HCT116 (cell line): Measurements from ENCODE around the gene UNKL. TPM values are rescaled to one million over a fixed set of nuclear protein-coding genes. Genes with fewer than 3 reads are reported as not detected.

Experiments used
- ATAC-seq: fragments of 200-7000 bp; cut with Tn5 transposase; 2 replicates; pipeline ENCODE4 v1.9.1; 2020; ENCODE audit warnings: mild to moderate bottlenecking, moderate library complexity
- BruUV-seq: library from RNA; stranded (reverse); fragments of 400-500 nt; replicated peaks from 2 replicates; lab custom pipeline; 2021; lab: Mats Ljungman, UMichigan
- CTCF ChIA-PET: fragments of 300-600 bp; sonication (Branson Sonifier 250); formaldehyde crosslinking; loops from one replicate; lab custom pipeline; 2021; ENCODE audit warnings: antibody characterized with exemption; lab: Charles Lee
- POLR2A ChIA-PET: fragments of 300-600, 350-600 bp; sonication (Branson Sonifier 250); formaldehyde crosslinking; loops from one replicate; lab custom pipeline; 2021; ENCODE audit warnings: antibody characterized with exemption; lab: Charles Lee
- RAD21 ChIA-PET, 2 experiments: fragments of 300-600 bp; sonication (Branson Sonifier 250); formaldehyde crosslinking; loops; one replicate each; lab custom pipeline; 2023; ENCODE audit warnings: low total read pairs in 2 of 2; ENCODE audit not compliant: uncharacterized antibody in 2 of 2, unreplicated experiment in 2 of 2, low non-redundant PET in 1 of 2; lab: Charles Lee
- DNase-seq: peaks from one replicate; pipeline ENCODE4 v3.0.0-alpha.2; 2010; ENCODE audit warnings: low read depth, low spot score
- H2AFZ ChIP-seq: fragments of 200-600 bp; shearing (Covaris generic), sonication (generic); 2 replicates; pipeline ENCODE4 v1.6.1; 2017; ENCODE audit warnings: low read depth, mixed run types, mixed read lengths, antibody characterized with exemption, low read length; ENCODE audit not compliant: poor library complexity, severe bottlenecking
- H3K27ac ChIP-seq: 2 replicates; pipeline ENCODE4 v1.5.1; 2012; ENCODE audit warnings: low read depth, low read length
- H3K27me3 ChIP-seq: fragments of 200-600 bp; sonication (generic); 2 replicates; pipeline ENCODE4 v1.6.1; 2016; ENCODE audit warnings: mixed run types, low read length, mixed read lengths; ENCODE audit not compliant: insufficient read depth
- H3K36me3 ChIP-seq, 2 experiments: fragments of 200-500 bp in 1 of 2; fragments of 200-600 bp in 1 of 2; sonication (Bioruptor generic) in 1 of 2; sonication (generic) in 1 of 2; 2 replicates each; pipeline versions ENCODE4 v1.5.1 to v1.6.1; 2014 to 2016; ENCODE audit warnings: low read length in 2 of 2, inconsistent platforms in 1 of 2, mixed read lengths in 1 of 2, mixed run types in 1 of 2; ENCODE audit not compliant: insufficient read depth in 2 of 2, control insufficient read depth in 1 of 2
- H3K4me1 ChIP-seq, 2 experiments: fragments of 200-600 bp in 1 of 2; sonication (generic) in 1 of 2; 2 replicates each; pipeline versions ENCODE4 v1.5.1 to v1.6.1; 2012 to 2017; ENCODE audit warnings: low read length in 2 of 2, inconsistent platforms in 1 of 2, mild to moderate bottlenecking in 1 of 2, mixed read lengths in 1 of 2, mixed run types in 1 of 2, moderate library complexity in 1 of 2; ENCODE audit not compliant: insufficient read depth in 2 of 2, control insufficient read depth in 1 of 2
- H3K4me2 ChIP-seq: fragments of 200-600 bp; sonication (generic); 2 replicates; pipeline ENCODE4 v1.6.1; 2017; ENCODE audit warnings: mixed run types, low read length, mixed read lengths
- H3K4me3 ChIP-seq, 2 experiments: fragments of 200-600 bp in 1 of 2; sonication (generic) in 1 of 2; replicated peaks in 1 of 2; 2 replicates each; pipeline ENCODE4 v1.5.1; 2011 to 2016; ENCODE audit warnings: low read length in 2 of 2, control low read depth in 1 of 2, low read depth in 1 of 2, mild to moderate bottlenecking in 1 of 2, mixed read lengths in 1 of 2, mixed run types in 1 of 2
- H3K79me2 ChIP-seq: fragments of 200-600 bp; sonication (generic); 2 replicates; pipeline ENCODE4 v1.6.1; 2017; ENCODE audit warnings: mild to moderate bottlenecking, mixed run types, low read length, moderate library complexity, mixed read lengths; ENCODE audit not compliant: insufficient read depth
- H3K9ac ChIP-seq: fragments of 200-600 bp; sonication (generic); 2 replicates; pipeline ENCODE4 v1.6.1; 2016; ENCODE audit warnings: low read length, mixed read lengths
- H3K9me2 ChIP-seq: fragments of 200-600 bp; sonication (generic), shearing (Covaris generic); 2 replicates; pipeline ENCODE4 v1.6.1; 2017; ENCODE audit warnings: mixed run types, mild to moderate bottlenecking, moderate library complexity; ENCODE audit not compliant: insufficient read depth
- H3K9me3 ChIP-seq, 2 experiments: fragments of 200-500 bp in 1 of 2; fragments of 200-600 bp in 1 of 2; sonication (Bioruptor generic) in 1 of 2; sonication (generic) in 1 of 2; 2 replicates each; pipeline ENCODE4 v1.6.1; 2014 to 2017; ENCODE audit warnings: low read length in 2 of 2, mixed read lengths in 2 of 2, inconsistent platforms in 1 of 2, low read depth in 1 of 2, mild to moderate bottlenecking in 1 of 2, mixed run types in 1 of 2, moderate library complexity in 1 of 2; ENCODE audit not compliant: control insufficient read depth in 1 of 2, insufficient read depth in 1 of 2
- H4K20me1 ChIP-seq: fragments of 200-600 bp; sonication (generic), shearing (Covaris generic); 2 replicates; pipeline ENCODE4 v1.6.1; 2017; ENCODE audit warnings: mixed run types, mild to moderate bottlenecking, moderate library complexity; ENCODE audit not compliant: insufficient read depth
- ATF3 ChIP-seq: IDR thresholded peaks from 2 replicates; pipeline ENCODE4 v1.6.1; 2012
- CBX3 ChIP-seq: IDR thresholded peaks from 2 replicates; pipeline ENCODE4 v1.6.1; 2012; ENCODE audit warnings: low read depth
- CEBPB ChIP-seq: IDR thresholded peaks from 2 replicates; pipeline ENCODE4 v1.6.1; 2012; ENCODE audit warnings: low read depth
- CTCF ChIP-seq, 3 experiments: fragments of 200-600 bp in 1 of 3; sonication (generic) in 1 of 3; IDR thresholded peaks in 2 of 3; conservative IDR thresholded peaks in 1 of 3; 2 replicates each; pipeline ENCODE4 v1.5.1; 2012 to 2017; ENCODE audit warnings: low read depth in 2 of 3, low read length in 2 of 3, antibody characterized with exemption in 1 of 3, borderline replicate concordance in 1 of 3, control low read depth in 1 of 3, mild to moderate bottlenecking in 1 of 3, mixed read lengths in 1 of 3, mixed run types in 1 of 3, moderate library complexity in 1 of 3; ENCODE audit not compliant: insufficient read depth in 1 of 3
- EZH2 ChIP-seq: fragments of 200-600 bp; sonication (generic); IDR thresholded peaks from 2 replicates; pipeline ENCODE4 v1.6.1; 2017; ENCODE audit warnings: antibody characterized with exemption, mixed run types
- FOSL1 ChIP-seq: IDR thresholded peaks from 2 replicates; pipeline ENCODE4 v1.6.1; 2012; ENCODE audit warnings: low read depth
- POLR2AphosphoS5 ChIP-seq: IDR thresholded peaks from 2 replicates; pipeline ENCODE4 v1.6.1; 2011; ENCODE audit warnings: mild to moderate bottlenecking, low read depth, low read length, moderate library complexity
- RAD21 ChIP-seq: IDR thresholded peaks from 2 replicates; pipeline ENCODE4 v1.6.1; 2012; ENCODE audit warnings: low read depth, mild to moderate bottlenecking
- REST ChIP-seq: IDR thresholded peaks from 2 replicates; pipeline ENCODE4 v1.6.1; 2012; ENCODE audit warnings: low read depth
- SIN3A ChIP-seq: IDR thresholded peaks from 2 replicates; pipeline ENCODE4 v1.6.1; 2012; ENCODE audit warnings: low read depth
- SP1 ChIP-seq: IDR thresholded peaks from 2 replicates; pipeline ENCODE4 v1.6.1; 2012; ENCODE audit warnings: low read depth
- TCF7L2 ChIP-seq: IDR thresholded peaks from 2 replicates; pipeline ENCODE4 v1.7.0; 2011; ENCODE audit warnings: borderline replicate concordance, inconsistent platforms; ENCODE audit not compliant: insufficient read depth, insufficient read length; ENCODE audit errors: extremely low read depth
- YY1 ChIP-seq: IDR thresholded peaks from 2 replicates; pipeline ENCODE4 v1.6.1; 2011; ENCODE audit warnings: low read length, low read depth, moderate library complexity, mild to moderate bottlenecking; ENCODE audit not compliant: insufficient replicate concordance; ENCODE audit errors: extremely low read depth
- ZNF274 ChIP-seq: fragments of 200-500 bp; sonication (Bioruptor generic); IDR thresholded peaks from 2 replicates; pipeline ENCODE4 v1.6.1; 2014; ENCODE audit warnings: mild to moderate bottlenecking, low read depth, low read length, inconsistent platforms
- intact Hi-C: fragments of 100-400 bp; cut with micrococcal nuclease; formaldehyde crosslinking; loops from 2 replicates; pipeline ENCODE4 v1.10.0; 2022
- total RNA-seq: library from RNA; stranded (reverse); gene quantifications from one replicate; pipeline ENCODE4 v1.2.1, GENCODE V29; 2021; ENCODE audit not compliant: unreplicated experiment

The UNKL gene
- total RNA-seq, 1 experiment from 2014 or later: 24.9 TPM

- H3K4me1 ChIP-seq: no peaks in the 10 kb centered on the region
- TF ChIP-seq ATF3: no peak
- TF ChIP-seq YY1: no peak
- TF ChIP-seq RAD21: no peak
- no peak for TF ChIP-seq CBX3
- TF ChIP-seq, all 23 proteins: peak for 0
- CTCF ChIA-PET: no interaction called here
- intact Hi-C loops: no loop called here
- ATAC-seq (no peak), DNase-seq (no peak)
- Histone ChIP-seq H2AFZ (no peak overlapping the region), H3K79me2 (no peaks in the 10 kb centered on the region), H3K4me2 (no peak overlapping the region), H3K27me3 (no peaks in the 10 kb centered on the region), H3K9me2 (no peaks in the 10 kb centered on the region), H3K9me3 (no peaks in the 10 kb centered on the region), H3K9ac (no peak overlapping the region), H3K36me3 (no peaks in the 10 kb centered on the region; a peak in 1 of 4 replicates), H4K20me1 (no peaks in the 10 kb centered on the region), H3K4me3 (no peak overlapping the region), H3K27ac (no peak overlapping the region)
- POLR2A ChIA-PET: no interaction called here
- RAD21 ChIA-PET: no interaction called here
- no TSS peak for BruUV-seq
Measured at GRCh38 chr16:1447965-1448364, 33.5 kb upstream of the UNKL start.

GRCh38 chr16:1446296-1447080 lies 32.0 kb upstream of the UNKL start:
- Histone ChIP-seq H3K9me2 (no peaks in the 10 kb centered on the region), H2AFZ (no peak overlapping the region), H3K36me3 (no peaks in the 10 kb centered on the region; a peak in 1 of 4 replicates), H3K79me2 (no peaks in the 10 kb centered on the region), H4K20me1 (no peaks in the 10 kb centered on the region), H3K9ac (no peak overlapping the region), H3K4me1 (no peaks in the 10 kb centered on the region), H3K27me3 (no peaks in the 10 kb centered on the region), H3K27ac (no peak overlapping the region), H3K4me2 (no peak overlapping the region), H3K4me3 (no peak overlapping the region), H3K9me3 (no peaks in the 10 kb centered on the region)
- ATAC-seq (no peak), DNase-seq (no peak)
- RAD21 ChIA-PET: no interaction called here
- intact Hi-C loops: no loop called here
- CTCF ChIA-PET: no interaction called here
- no TSS peak for BruUV-seq
- POLR2A ChIA-PET: no interaction called here
- no peak for TF ChIP-seq SIN3A
- no peak for TF ChIP-seq YY1
- TF ChIP-seq FOSL1: no peak
- no peak for TF ChIP-seq SP1
- TF ChIP-seq TCF7L2: no peak
- TF ChIP-seq REST: no peak
- no peak for TF ChIP-seq ZNF274
- no peak for TF ChIP-seq EZH2
- no peak for TF ChIP-seq RAD21
- no peak for TF ChIP-seq CEBPB
- no peak for TF ChIP-seq CTCF (IDR thresholded peaks at IDR 0.05 in 2 of 3, conservative IDR thresholded peaks at IDR 0.05 in 1 of 3; ENCODE audit: borderline replicate concordance in 1 of 3, insufficient read depth in 1 of 3, low read depth in 2 of 3, low read length in 2 of 3)
- TF ChIP-seq POLR2AphosphoS5: no peak
